DMS53 (cell line): ENCODE data around the gene PRRC2B.
"Not testable (repeated sequence)": the region's sequence is repeated elsewhere in the genome, so short reads cannot be mapped to it uniquely, and the experiment has no call there.

ENCODE experiments used
- DNase-seq: peaks from one replicate; lab custom pipeline; 2025; lab: John Stamatoyannopoulos, UW

Gene PRRC2B

DNA sequence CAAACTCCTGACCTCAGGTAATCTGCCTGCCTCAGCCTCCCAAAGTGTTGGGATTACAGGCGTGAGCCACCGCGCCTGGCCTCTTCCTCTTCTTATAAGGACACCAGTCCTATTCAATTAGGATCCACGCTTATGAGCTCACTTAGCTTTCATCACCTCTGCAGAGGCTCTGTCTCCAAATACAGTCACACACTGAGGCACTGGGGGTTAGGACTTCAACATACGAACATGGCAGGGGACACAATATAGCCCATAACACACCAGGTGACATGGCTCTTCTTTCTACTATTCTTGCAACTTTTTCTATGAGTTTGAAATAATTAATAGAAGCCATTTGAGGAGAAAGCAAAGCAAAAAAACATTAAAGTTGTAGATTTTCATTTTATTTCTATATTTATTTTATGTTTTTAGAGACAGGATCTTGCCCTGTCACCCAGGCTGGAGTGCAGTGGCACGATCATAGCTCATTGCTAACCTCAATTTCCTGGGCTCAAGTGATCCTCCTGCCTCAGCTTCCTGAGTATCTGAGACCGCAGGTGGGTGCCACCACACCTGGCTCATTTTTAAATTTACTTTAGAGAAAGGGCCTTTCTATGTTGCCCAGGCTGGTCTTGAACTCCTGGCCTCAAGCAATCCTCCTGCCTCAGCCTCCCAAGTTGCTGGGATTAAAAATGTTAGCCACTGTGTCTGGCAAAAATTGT is 145.5 kb downstream of the PRRC2B start:
- DNase-seq: no peak

DNA sequence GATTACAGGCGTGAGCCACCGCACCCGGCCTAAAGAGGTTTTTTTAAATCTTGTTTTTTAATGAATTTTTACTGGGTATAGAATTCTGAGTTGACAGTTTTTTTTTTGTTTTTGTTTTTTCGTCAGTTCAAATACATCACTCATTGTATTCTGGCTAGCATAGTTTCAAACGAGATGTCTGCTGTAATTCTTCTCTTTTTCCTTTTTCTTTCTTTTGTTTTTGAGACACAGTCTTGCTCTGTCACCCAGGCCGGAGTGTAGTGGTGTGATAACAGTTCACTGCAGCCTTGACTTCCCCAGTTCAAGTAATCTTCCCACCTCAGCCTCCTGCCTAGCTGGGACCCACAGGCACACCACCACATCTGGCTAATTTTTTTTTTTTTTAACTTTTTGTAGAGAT is 149.3 kb downstream of the PRRC2B start:
- peak; percentile 45 for DNase-seq

DNA sequence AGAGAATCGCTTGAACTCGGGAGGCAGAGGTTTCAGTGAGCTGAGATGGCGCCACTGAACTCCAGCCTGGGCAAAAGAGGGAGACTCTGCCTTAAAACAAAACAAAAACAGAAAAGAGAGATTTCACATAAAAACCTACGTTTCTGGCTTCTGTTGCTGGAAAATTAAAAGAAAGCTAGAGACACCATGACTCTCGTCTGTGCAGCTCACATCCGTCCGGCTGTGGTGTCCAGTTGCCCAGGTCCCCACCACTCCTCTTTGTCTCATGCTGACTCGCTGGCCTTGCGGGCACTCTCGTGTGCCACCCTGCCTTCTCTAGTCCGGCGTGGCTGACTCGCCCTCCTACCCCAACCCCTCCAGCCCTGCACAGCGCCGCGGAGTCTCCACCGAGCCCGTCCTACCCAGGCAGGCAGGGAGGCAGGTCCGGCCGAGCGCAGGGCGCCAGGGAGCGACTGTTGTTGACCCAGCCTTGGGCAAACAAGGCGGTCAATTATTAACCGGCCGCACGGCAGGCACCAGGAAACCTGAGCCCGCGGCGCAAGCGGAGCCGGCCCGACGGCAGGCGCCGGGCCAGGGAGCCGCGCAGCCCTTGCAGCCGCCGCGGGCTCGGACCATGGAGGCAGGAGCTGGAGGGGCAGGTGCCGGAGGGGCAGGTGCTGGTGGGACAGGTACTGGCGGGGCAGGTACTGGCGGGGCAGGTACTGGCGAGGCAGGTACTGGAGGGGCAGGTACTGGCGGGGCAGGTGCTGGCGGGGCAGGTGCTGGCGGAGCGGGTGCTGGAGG is 151.3 kb downstream of the PRRC2B start, which contains the start of gene PRRT1B:
PRRT1B (plus strand) TSS at position 521 of the 783 bp plus-strand sequence; CDS start at position 614, 93 bp downstream.
- DNase-seq: peak; percentile 98

DNA sequence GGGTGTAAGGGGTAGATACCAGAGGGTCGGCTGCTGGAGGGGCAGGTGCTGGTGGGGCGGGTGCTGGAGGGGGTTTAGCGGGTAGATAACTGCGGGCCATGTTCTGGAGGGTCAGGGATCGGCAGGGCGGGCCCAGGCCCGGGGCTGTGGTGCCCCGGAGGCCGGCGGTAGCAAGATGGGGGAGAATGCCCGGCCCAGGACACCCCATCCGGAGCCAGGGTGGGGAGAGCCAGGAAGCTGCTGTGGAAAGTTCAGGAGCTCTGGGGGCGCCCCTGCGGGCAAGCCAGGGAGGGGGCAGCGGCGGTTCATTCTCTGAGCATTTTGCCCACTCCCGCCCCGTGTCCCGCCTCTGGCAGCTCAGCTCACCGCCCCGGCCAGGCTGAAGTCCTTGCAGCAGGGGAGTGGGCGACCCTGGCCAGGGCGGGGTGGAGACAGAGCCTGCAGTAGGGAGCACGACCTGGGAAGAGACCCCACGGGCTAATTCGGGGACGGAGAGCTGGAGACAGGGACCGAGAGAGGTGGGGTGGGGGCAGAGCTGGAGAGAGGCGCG is 152.0 kb downstream of the PRRC2B start:
- peak; percentile 70 for DNase-seq

- DNase-seq: peak; percentile 82
These were observed 152.6 kb downstream of the PRRC2B start for GRCh38 chr9:131546336-131547084.

- not testable (repeated sequence) for DNase-seq
These were observed 155.3 kb downstream of the PRRC2B start for GRCh38 chr9:131549186-131549585.
